ES-I3 (cell line): ENCODE data around the gene C1orf167.

Source experiments
- H3K36me3 ChIP-seq: 2 replicates; pipeline ENCODE4 v1.6.1; 2013; ENCODE audit warnings: mild to moderate bottlenecking, low read length, control low read depth, moderate library complexity; ENCODE audit not compliant: insufficient read depth
- H3K4me1 ChIP-seq: 2 replicates; pipeline ENCODE4 v1.6.1; 2013; ENCODE audit warnings: mild to moderate bottlenecking, control low read depth, low read length; ENCODE audit not compliant: insufficient read depth
- H3K9ac ChIP-seq: 2 replicates; pipeline ENCODE4 v1.6.1; 2013; ENCODE audit warnings: low read depth, mild to moderate bottlenecking, low read length, moderate library complexity
- H3K9me3 ChIP-seq: 2 replicates; pipeline ENCODE4 v1.6.1; 2013; ENCODE audit warnings: mild to moderate bottlenecking, low read length, moderate library complexity; ENCODE audit not compliant: control insufficient read depth, insufficient read depth

C1orf167 gene

DNA sequence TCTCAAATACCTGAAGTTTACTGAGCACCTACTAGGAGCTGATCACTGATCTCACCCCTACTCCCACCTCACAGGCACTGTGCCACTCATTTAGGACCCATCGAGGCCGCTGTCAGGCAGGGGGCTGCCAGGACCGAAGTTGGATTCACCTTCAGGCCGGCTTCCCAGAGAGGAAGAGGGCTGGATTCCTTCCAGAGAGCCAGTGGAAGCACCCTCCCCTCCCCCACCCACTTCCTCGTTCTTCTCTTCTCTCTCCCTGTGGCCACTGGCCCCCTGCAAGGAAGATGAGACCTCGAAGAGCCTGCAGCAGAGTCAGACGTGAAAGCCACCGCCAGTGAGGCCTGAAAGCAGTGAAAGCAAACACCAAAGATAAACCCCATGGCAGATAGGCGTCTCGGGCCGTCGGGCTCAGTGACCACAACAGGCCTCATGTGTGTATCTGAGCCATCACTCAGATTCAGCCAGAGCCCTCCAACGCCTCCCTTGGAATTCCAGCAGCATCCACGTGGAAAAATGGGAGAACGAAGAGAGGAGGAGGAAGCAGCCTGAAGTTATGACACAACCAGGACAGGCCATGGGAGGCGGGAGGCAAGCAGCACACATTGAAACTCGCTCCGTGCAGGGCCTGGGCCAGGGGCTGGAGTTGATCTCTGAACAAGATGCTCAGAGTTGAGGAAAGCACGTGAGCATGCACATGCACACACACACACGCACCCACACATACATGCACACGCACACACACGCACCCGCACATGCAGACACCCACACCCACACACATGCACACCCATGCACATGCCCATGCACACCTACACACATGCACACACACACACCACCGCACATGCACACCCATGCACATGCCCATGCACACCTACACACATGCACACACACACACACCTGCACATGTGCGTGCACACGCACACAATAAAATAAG lies 32.2 kb upstream of the C1orf167 start:
- peaks cover 35% of the 10 kb centered on the region for H3K4me1 ChIP-seq
- H3K9me3 ChIP-seq: no peaks in the 10 kb centered on the region
- no peaks in the 10 kb centered on the region for H3K36me3 ChIP-seq
- H3K9ac ChIP-seq: no peak overlapping the region

- no peaks in the 10 kb centered on the region for H3K36me3 ChIP-seq
- H3K9me3 ChIP-seq: no peaks in the 10 kb centered on the region
- H3K4me1 ChIP-seq: peaks cover 31% of the 10 kb centered on the region
- H3K9ac ChIP-seq: no peak overlapping the region
Observed at GRCh38 chr1:11730429-11730891, 31.5 kb upstream of the C1orf167 start.

GRCh38 chr1:11731691-11732283 lies 30.2 kb upstream of the C1orf167 start:
- Histone ChIP-seq H3K4me1 (peaks cover 27% of the 10 kb centered on the region), H3K9me3 (no peaks in the 10 kb centered on the region), H3K9ac (peak overlapping the region; percentile 15; the same call in 1 of the 2 replicates), H3K36me3 (no peaks in the 10 kb centered on the region)

DNA sequence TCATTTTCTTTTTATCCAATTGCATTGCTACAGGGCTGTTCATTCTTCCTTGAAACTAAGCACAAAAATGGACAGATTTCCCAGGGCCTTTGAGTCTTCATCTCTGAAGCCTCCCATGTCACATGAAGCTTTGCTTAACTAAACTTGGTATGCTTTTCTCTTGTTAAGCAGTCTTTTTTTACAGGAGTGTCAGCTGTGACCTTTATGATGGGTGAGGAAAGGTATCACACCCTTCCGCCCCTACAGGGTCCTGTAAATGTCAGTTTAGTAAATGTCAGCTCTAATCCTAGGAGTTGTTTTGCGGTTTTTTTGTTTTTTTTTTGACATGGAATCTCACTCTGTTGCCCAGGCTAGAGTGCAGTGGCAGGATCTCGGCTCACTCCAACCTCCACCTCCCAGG lies 28.7 kb upstream of the C1orf167 start:
- no peaks in the 10 kb centered on the region for H3K36me3 ChIP-seq
- H3K9me3 ChIP-seq: no peaks in the 10 kb centered on the region
- H3K4me1 ChIP-seq: peaks cover 35% of the 10 kb centered on the region
- no peak overlapping the region for H3K9ac ChIP-seq

DNA sequence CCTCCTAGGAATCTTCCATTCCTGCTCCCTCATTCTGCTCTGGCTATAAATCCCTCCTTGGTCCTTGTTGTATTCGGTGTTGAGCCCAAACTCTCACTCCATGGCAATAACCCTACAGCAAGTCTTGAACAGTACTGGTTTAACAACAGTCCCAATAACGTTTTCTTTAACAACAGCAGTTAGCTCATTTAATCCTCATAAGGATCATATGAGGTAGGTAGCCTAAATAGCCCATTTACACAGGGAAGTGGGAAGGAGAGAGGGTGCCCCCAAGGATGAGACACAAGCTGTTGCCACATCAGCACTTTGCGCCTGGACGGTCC lies 26.5 kb upstream of the C1orf167 start:
- Histone ChIP-seq H3K4me1 (peaks cover 21% of the 10 kb centered on the region), H3K36me3 (no peaks in the 10 kb centered on the region), H3K9me3 (no peaks in the 10 kb centered on the region), H3K9ac (peak overlapping the region; percentile 96; the same call in 1 of the 2 replicates)

DNA sequence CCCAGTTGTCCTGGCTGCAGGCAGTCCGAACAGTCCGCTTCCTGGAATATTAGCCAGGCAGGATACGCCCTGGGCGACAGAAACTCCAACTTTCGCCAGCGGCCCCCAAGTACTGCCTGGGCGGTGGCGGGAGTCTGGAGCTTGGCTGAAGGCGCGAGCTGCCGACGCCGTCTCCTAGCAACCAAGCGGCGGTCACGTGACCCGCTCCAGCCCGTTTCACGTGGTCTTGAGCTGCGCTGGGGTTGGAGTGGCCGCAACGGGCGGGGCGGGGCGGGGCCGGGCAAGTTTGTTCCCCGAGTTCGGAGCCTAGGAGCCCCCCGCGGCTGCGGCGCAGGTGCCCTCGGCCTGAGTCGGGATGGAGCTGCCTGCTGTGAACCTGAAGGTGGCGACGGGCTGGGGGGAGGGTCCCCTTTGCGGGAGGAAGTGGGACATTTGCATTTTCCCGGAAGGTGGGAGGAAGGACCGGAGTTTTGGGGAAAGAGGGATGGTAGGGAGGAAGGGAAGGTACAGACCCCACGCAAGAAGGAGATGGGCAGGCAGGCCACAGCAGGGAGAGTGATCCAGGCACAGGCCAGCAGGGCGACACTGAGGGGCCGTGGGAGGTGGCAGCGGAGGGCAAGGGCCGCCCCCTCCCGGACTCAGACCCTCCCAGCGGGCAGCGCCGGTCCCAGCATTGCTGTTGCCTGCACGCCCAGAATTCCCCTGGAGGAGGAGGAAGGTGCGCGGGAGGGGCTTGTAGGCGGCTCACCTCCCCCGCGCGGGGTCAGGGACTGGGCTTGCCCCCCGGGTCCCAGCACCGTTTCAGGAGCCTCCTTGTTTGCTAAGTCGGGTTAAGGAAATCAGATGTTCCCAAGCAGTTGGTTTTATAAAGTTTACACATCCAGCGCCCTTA lies 25.9 kb upstream of the C1orf167 start, which contains the start of gene AGTRAP:
Gene AGTRAP (plus strand): TSS at position 283 of the 892 bp plus-strand sequence. CDS start 73 bp downstream, at position 356.
- Histone ChIP-seq H3K9ac (peak within 1 kb of the TSS; percentile 96), H3K4me1 (peaks cover 22% of the 10 kb centered on the region), H3K36me3 (no peaks in the 10 kb centered on the region), H3K9me3 (no peaks in the 10 kb centered on the region)

DNA sequence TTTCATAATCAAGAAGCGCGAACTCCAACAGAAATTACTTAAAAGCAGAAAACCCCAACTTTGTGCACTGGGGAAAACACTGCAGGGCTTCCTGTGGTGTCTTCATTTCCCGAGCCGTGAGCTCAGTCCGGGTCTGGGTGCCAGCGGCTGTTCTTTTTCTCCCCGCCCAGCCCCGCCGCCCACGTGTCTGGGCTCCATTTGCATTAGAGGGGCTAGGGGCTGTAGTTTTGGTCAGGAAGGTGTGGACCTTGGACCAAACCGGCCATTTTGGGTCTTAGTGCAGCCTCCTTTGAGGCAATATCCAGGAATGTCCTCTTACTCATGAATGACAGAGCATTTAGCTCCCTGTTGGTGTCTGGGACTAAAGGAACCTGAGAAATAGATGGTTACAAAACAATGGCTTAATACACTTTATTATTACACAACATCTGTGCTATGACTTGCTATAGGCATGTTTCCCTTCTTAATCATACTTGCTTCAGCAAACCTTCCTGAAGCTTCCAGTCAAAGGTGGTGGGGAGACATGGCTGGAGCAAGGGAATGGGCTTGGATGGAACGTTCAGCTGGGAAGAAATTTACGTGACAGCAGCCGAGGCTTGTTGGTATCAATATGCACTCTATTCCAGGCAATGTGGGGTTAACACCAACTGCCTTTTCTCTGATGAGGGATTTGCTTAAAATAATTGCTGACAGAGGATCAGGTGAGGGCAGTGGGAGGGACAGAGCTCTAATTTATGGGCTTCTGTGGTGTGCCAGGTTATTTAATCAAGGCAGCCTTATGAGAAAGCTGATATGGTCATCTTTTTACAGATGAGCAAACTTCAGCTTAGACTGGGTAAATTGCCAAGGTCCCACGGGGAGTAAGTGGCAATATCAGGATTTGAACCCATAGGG lies 25.0 kb upstream of the C1orf167 start:
- Histone ChIP-seq H3K9me3 (no peaks in the 10 kb centered on the region), H3K36me3 (no peaks in the 10 kb centered on the region), H3K9ac (peak overlapping the region; percentile 96), H3K4me1 (peaks cover 17% of the 10 kb centered on the region)

GRCh38 chr1:11738096-11738495 lies 23.9 kb upstream of the C1orf167 start:
- Histone ChIP-seq H3K9ac (no peak overlapping the region), H3K36me3 (no peaks in the 10 kb centered on the region), H3K9me3 (no peaks in the 10 kb centered on the region), H3K4me1 (peaks cover 13% of the 10 kb centered on the region)

GRCh38 chr1:11738783-11739182 lies 23.2 kb upstream of the C1orf167 start:
- peaks cover 13% of the 10 kb centered on the region for H3K4me1 ChIP-seq

DNA sequence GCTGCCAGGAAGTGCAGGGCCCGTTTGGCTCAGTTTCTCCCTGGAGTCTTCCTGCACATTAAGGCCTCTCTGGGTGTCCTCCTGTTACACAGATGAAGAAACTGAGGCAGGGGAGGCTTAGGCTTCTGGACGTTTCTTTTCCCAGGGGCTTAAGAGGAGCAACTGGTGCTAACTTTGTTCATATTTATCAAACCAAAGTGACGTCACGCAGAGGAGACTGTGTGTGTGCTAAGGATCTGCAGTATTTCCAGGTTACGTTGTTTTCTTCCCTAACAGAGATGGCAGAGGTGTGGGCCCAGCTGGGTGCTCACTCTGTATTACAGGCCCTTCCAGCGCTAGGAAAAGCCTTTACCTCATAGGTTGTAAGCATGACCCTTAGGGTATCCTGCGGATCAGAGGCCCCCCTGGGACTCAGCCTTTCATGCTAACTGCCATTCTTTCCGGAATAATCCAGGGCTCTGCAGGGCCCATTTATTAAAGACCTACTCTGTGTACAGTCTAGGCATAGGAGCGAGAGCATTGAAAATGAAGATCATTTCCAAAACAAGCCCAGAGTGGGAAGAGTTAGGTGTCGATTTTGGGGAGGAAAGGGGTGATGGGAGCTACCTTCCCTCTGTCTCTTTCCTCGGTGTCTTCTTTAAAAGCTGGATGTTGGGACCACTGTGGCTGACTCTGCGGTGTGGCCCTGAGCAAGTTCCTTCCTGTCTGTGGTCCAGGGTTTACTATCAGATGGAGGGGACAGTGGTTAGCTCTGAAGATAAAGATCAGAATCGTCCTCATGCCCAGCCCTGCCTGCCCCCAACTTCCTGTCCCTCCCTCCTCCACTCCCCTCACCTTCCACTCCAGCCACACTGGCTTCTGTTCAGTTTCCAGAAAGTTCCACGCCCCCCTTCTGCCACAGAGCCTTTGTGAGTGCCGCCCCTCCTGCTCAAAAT lies 21.5 kb upstream of the C1orf167 start:
- H3K36me3 ChIP-seq: no peaks in the 10 kb centered on the region
- H3K4me1 ChIP-seq: peaks cover 13% of the 10 kb centered on the region
- H3K9ac ChIP-seq: no peak overlapping the region
- no peaks in the 10 kb centered on the region for H3K9me3 ChIP-seq

More at GRCh38 chr1:11738783-11739182, 23.2 kb upstream of the C1orf167 start:
- H3K9me3 ChIP-seq: no peaks in the 10 kb centered on the region
- H3K36me3 ChIP-seq: no peaks in the 10 kb centered on the region
- no peak overlapping the region for H3K9ac ChIP-seq

GRCh38 chr1:11741482-11741881 lies 20.5 kb upstream of the C1orf167 start:
- peaks cover 13% of the 10 kb centered on the region for H3K4me1 ChIP-seq
- H3K9ac ChIP-seq: no peak overlapping the region
- H3K36me3 ChIP-seq: peaks cover 5% of the 10 kb centered on the region; the same call in 1 of the 2 replicates
- H3K9me3 ChIP-seq: no peaks in the 10 kb centered on the region

DNA sequence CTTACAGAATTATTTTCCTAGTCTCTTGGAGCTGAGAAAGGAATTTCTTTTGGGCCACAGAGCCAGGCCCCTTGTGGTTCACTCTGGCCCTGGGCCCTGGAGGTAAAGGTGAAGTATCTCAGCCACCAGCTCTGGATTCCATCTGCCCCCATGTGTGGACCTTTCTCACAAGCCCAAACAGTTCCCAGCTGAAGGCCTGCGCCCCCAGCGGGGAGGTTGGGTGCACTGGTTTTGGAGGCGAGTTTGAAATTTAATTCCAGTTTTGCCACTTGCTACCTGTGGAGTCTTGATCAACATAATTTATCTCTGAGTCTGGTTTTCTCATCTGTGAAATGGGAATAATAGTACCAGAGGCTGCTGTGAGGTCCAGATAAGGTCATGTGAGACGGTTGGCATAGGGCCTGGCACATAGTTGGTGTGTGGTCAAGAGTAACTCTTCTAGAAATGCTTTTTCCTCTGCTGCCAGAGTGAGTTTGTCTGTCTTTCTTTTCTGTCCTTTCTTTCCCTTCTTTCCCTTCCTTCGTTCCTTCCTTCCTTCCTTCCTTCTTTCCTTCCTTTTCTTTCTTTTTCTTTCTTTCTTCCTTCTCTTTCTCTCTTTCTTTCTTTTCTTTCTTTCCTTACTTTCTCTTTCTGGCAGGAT lies 20.0 kb upstream of the C1orf167 start:
- Histone ChIP-seq H3K36me3 (peaks cover 5% of the 10 kb centered on the region; the same call in 1 of the 2 replicates), H3K4me1 (peaks cover 13% of the 10 kb centered on the region), H3K9me3 (no peaks in the 10 kb centered on the region), H3K9ac (no peak overlapping the region)
